ENCODE data around the gene VPS4B. TPM values are rescaled to one million over a fixed set of nuclear protein-coding genes. Genes with fewer than 3 reads are reported as not detected.

VPS4B gene
- total and polyA plus RNA-seq, 10 of the 15 experiments (the other 5 are each of a cell fraction or from before 2014, with no cell fraction given): 21.4 to 37.6 (median 29.8) TPM

GRCh38 chr18:63368611-63369010 is 53.7 kb downstream of the VPS4B start:
- ATAC-seq: no peak
- no peak overlapping the region for H2AFZ ChIP-seq (ENCODE audit: control insufficient read depth, low read depth, low read length)

More at GRCh38 chr18:63368611-63369010, 53.7 kb downstream of the VPS4B start:
- Histone ChIP-seq H3K4me1 (ENCODE audit: control insufficient read depth, insufficient read depth, low read length) (no peaks in the 10 kb centered on the region), H3K9ac (ENCODE audit: control insufficient read depth, insufficient read depth, low read length) (no peak overlapping the region), H4K20me1 (ENCODE audit: control insufficient read depth, insufficient read depth) (no peaks in the 10 kb centered on the region), H3K79me2 (ENCODE audit: control insufficient read depth, insufficient read depth, low read length) (peaks cover 17% of the 10 kb centered on the region), H3K4me2 (ENCODE audit: control insufficient read depth, insufficient read depth) (peak overlapping the region; percentile 52; the same call in 1 of the 2 replicates), H3K9me3 (replicated peaks; ENCODE audit: control insufficient read depth, insufficient read depth, low read length) (no peaks in the 10 kb centered on the region; the same call in 1 of the 3 replicates), H3K27me3 (replicated peaks in 1 of 2; ENCODE audit: control insufficient read depth in 2 of 2, insufficient read depth in 2 of 2, low read length in 1 of 2) (no peaks in the 10 kb centered on the region), H3K27ac (ENCODE audit: control insufficient read depth, insufficient read depth) (no peak overlapping the region), H3K4me3 (no peak overlapping the region), H3K36me3 (ENCODE audit: control insufficient read depth in 2 of 2, insufficient read depth in 2 of 2, low read length in 1 of 2) (no peaks in the 10 kb centered on the region)
- SMC1A ChIA-PET (ENCODE audit: uncharacterized antibody, unreplicated experiment): interaction anchor here (0.8 to 1.5 kb wide), 4 partner anchors 13 to 99 kb away, joined by 3 to 8 read pairs (median 4); no protein-coding TSS in a partner anchor
- TF ChIP-seq POU2F2 (IDR thresholded peaks at IDR 0.05; ENCODE audit: borderline replicate concordance, low read depth, low read length): no peak
- no peak for TF ChIP-seq HDAC6 (IDR thresholded peaks at IDR 0.05; ENCODE audit: unreplicated experiment)
- no peak for TF ChIP-seq MTA3 (IDR thresholded peaks at IDR 0.05; ENCODE audit: borderline replicate concordance, low read length)
- TF ChIP-seq BMI1 (IDR thresholded peaks at IDR 0.05; ENCODE audit: borderline replicate concordance): no peak
- no peak for TF ChIP-seq E4F1 (IDR thresholded peaks at IDR 0.05; ENCODE audit: borderline replicate concordance, partially characterized antibody)
- BruUV-seq (replicated peaks): no TSS peak
- FAIRE-seq: no peak
- intact Hi-C loops (cut with micrococcal nuclease; ENCODE audit: unreplicated experiment): no loop called here
- in situ Hi-C loops (cut with MboI): no loop called here
- DNase-seq (ENCODE audit: low read depth, low spot score): no peak
- RAD21 ChIA-PET (ENCODE audit: unreplicated experiment): no interaction called here
- POLR2A ChIA-PET: interaction anchor here (0.6 kb wide), 1 partner anchor 57 kb away, joined by 4 read pairs; no protein-coding TSS in a partner anchor
- WGBS (ENCODE audit: insufficient coverage, insufficient replicate concordance, low lambda C conversion rate, missing lambda C conversion rate): 96% methylated on average over 4 of the region's 4 CpGs
- CTCF ChIA-PET: interaction anchor here (0.6 kb wide), 1 partner anchor 686 kb away, joined by 3 read pairs; no protein-coding TSS in a partner anchor

Data from GM12878 (cell line).